GM12801 (cell line): ENCODE data around the gene KIF26B.

Experiments
- CTCF ChIP-seq: IDR thresholded peaks from one replicate; pipeline ENCODE4 v1.5.1; 2011; ENCODE audit warnings: control low read depth; ENCODE audit not compliant: insufficient read length; ENCODE audit errors: extremely low read depth

The KIF26B gene

DNA sequence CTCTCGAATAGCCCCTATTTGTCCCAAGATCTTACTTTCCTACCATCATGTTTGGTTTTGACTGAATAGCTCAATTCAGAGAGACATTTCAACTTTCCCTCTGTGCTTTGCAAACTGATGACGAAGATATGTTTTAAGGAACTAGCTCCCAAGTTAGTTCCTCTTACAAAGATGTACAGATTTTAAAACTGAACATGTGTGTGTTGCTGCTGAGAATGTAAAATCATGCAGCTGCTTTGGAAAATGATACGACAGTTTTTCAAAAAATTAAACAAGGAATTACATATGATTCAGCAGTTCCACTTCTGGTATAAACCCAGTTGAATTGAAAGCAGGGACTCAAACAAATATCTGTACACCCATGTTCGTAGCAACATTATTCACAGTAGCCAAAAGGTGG is 33.6 kb downstream of the KIF26B start:
- TF ChIP-seq CTCF = no peak

- no peak for TF ChIP-seq CTCF
These were observed 40.6 kb downstream of the KIF26B start for GRCh38 chr1:245195398-245195797.

- TF ChIP-seq CTCF = no peak
These were observed 42.3 kb downstream of the KIF26B start for GRCh38 chr1:245197121-245197520.

GRCh38 chr1:245197911-245198379 is 43.2 kb downstream of the KIF26B start:
- no peak for TF ChIP-seq CTCF

DNA sequence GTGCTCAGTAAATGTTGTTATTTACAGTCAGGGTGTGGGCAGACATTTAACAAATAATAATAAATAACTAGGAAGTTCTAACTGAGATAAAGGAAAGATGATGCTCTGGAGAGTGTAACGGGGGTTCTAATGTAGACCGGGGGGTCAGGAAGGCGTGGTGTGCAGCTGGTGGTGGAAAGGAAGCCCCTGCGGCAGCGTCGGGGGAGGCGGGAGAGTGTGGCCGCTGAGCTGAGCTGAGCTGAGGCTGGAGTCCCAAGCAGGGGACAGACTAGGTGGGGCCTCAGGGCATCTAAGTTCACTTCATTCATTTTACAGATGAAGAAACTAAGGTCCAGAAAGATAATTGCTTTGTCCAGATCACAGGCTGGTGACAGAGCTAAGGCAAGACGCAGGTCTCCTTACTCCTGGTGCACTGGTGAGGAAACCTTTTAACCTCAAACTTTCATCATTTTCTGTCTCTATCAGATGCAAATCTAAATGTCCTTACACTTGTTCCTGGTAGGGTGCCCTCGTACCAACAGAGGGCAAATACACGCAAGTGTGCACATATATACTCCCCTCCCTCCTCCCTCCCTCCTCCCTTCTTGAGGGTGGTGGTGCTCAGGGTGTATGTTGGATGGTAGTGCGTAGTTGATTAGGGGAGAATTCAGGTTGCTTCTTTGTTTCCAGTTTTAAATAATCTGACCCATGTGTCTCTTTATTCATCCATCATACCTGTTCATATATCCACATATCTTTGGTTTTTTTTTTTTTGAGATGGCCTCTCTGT is 44.1 kb downstream of the KIF26B start:
- TF ChIP-seq CTCF = no peak

- no peak for TF ChIP-seq CTCF
These were observed 45.4 kb downstream of the KIF26B start for GRCh38 chr1:245200146-245200545.

GRCh38 chr1:245201201-245201600 is 46.4 kb downstream of the KIF26B start:
- no peak for TF ChIP-seq CTCF

- no peak for TF ChIP-seq CTCF
These were observed 47.0 kb downstream of the KIF26B start for GRCh38 chr1:245201827-245202226.
